Pancreas (tissue), 10 donors: Measurements from ENCODE around the gene BCL11A. TPM values are rescaled to one million over a fixed set of nuclear protein-coding genes. Genes with fewer than 3 reads are reported as not detected.

Experiments
- ATAC-seq, 4 donors: fragments of 200-7000 bp; cut with Tn5 transposase; one replicate each; pipeline versions ENCODE4 v1.8.0 to v1.9.1; 2020; ENCODE audit warnings: mild to moderate bottlenecking in 4 of 4, moderate library complexity in 4 of 4
- DNase-seq, 6 donors: peaks; one replicate each; pipeline ENCODE4 v3.0.0-alpha.2; 2020
- FAIRE-seq: peaks from 2 replicates; lab custom pipeline; 2012; peaks lifted over from hg19 to GRCh38; lab: Jason Lieb, UNC
- H3K27ac ChIP-seq, 4 donors: fragments of 200-600 bp; sonication (generic); 1 replicate in 3 of 4; 2 replicates in 1 of 4; pipeline versions ENCODE4 v1.5.0 to v1.8.0; 2020
- H3K27me3 ChIP-seq, 4 donors: fragments of 200-600 bp; one replicate each; pipeline ENCODE4 v1.8.0; 2021
- H3K36me3 ChIP-seq, 3 donors: fragments of 200-600 bp; sonication (generic) in 1 of 3; one replicate each; pipeline versions ENCODE4 v1.5.0 to v1.8.0; 2020 to 2021
- H3K4me1 ChIP-seq, 3 donors: fragments of 200-600 bp; one replicate each; pipeline ENCODE4 v1.8.0; 2021
- H3K4me3 ChIP-seq, 4 donors: fragments of 200-600 bp; sonication (generic) in 2 of 4; one replicate each; pipeline versions ENCODE4 v1.5.0 to v1.8.0; 2020 to 2021
- H3K9me3 ChIP-seq, 4 donors: fragments of 200-600 bp; one replicate each; pipeline ENCODE4 v1.8.0; 2021
- CTCF ChIP-seq, 4 donors: fragments of 200-600 bp; sonication (generic) in 3 of 4; IDR thresholded peaks; one replicate each; pipeline versions ENCODE4 v1.5.0 to v1.8.0; 2021; ENCODE audit warnings: antibody characterized with exemption in 4 of 4
- WGBS, 2 donors: extraction: QIAGEN DNeasy Blood & Tissue Kit; methylation state at CpG; one replicate each; pipeline ENCODE4 v1.1.7; 2013; 5-methylcytosine and 5-hydroxymethylcytosine counted together
- intact Hi-C, 3 donors: fragments of 100-400 bp; cut with DNase I; formaldehyde crosslinking; loops; one replicate each; pipeline versions ENCODE4 v1.11.1 to v1.14.2; 2022
- polyA plus RNA-seq, 2 donors: library from polyadenylated mRNA; stranded (reverse); fragments of 200-250 nt; gene quantifications; one replicate each; pipeline ENCODE4 v1.2.3, GENCODE V29; 2013
- total RNA-seq, 6 donors: library from RNA; stranded (reverse); fragmentation: NEBNext Ultra II Directional in 4 of 6; extraction: Animal tissue kit (Norgen Biotek cat#: 25700) in 4 of 6; gene quantifications; one replicate each; pipeline versions ENCODE4 v1.2.1 to v1.2.4, GENCODE V29; 2021 to 2023
- donor health status: healthy with polysubstance abuse.
- donor health status: DM: no; HTN: no; CAD: no; lungs with moderate emphysema.
- donor health status: DM: no; HTN: no; CAD: no.
- donor health status: control.
- donor health status: control.
- donor health status: Bipolar disorder and iron deficiency.
- donor health status: DM: yes; HTN: yes; CAD: no.
- donor health status: DM: no; HTN: no; CAD: no.
- donor health status: DM: no; HTN: no; CAD: no.
- donor health status: DM: yes; HTN: yes; CAD: no.

BCL11A gene
- total and polyA plus RNA-seq, 8 donors, result 4.4 to 16.1 (median 11.7) TPM

GRCh38 chr2:60446413-60447267, 106.8 kb downstream of the BCL11A start:
- DNase-seq (no peak), ATAC-seq (no peak), FAIRE-seq (no peak)
- H3K36me3 ChIP-seq, result no peaks in the 10 kb centered on the region
- no peak overlapping the region for H3K27ac ChIP-seq
- H3K9me3 ChIP-seq, result no peaks in the 10 kb centered on the region
- intact Hi-C loops, result no loop called here
- no peaks in the 10 kb centered on the region for H3K4me1 ChIP-seq
- no peaks in the 10 kb centered on the region for H3K27me3 ChIP-seq
- no peak for TF ChIP-seq CTCF (IDR thresholded peaks at IDR 0.05)
- no peak overlapping the region for H3K4me3 ChIP-seq
- 92 to 94% methylated on average over 8 of the region's 8 CpGs for WGBS, 2 donors

DNA sequence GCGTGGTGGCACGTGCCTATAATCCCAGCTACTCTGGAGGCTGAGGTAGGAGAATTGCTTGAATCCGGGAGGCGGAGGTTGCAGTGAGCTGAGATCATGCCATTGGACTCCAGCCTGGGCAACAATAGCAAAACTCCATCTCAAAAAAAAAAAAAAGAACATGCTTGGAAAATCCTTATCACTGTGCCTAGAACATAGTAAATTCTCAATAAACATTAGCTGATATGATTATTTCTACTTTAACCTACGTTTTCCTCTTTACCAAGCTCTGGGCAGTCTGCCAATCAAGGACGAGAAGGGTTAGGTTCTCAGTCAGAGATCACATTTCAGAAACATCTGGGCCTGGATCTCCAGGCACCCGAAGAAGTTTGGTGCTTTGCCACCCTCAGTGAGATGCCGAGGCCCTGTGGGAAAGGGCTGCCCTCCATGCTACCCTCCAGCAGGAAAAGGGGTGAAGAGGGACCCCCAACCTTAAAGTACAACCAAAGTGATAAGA, 107.7 kb downstream of the BCL11A start:
- no peak for ATAC-seq
- Histone ChIP-seq H3K36me3 (no peaks in the 10 kb centered on the region), H3K27ac (no peak overlapping the region), H3K4me1 (no peaks in the 10 kb centered on the region), H3K27me3 (no peaks in the 10 kb centered on the region), H3K4me3 (no peak overlapping the region), H3K9me3 (no peaks in the 10 kb centered on the region)
- WGBS, 2 donors, result 56 to 57% methylated on average over 8 of the region's 8 CpGs
- FAIRE-seq, result no peak
- DNase-seq, result no peak
- TF ChIP-seq CTCF (IDR thresholded peaks at IDR 0.05), result no peak
- intact Hi-C loops, result no loop called here

DNA sequence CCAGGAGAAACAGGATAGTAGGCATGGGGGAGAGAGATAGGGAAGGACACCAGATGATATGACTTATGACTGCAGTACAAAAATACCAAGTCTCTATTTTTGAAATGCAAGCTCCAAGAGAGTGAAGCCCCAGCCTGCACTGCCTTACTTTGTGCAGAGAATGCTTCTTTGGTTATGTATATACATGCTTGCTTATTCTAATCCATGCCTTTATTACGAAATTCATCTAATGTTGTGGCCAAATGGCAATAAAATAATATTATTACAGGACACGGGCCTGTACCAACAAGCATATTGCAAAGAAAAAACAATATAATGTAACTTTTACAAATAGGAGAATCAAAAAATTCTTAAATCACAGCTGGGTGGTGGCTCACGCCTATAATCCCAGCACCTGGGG, 110.8 kb downstream of the BCL11A start:
- H3K4me3 ChIP-seq, result no peak overlapping the region
- H3K4me1 ChIP-seq, result no peaks in the 10 kb centered on the region
- H3K27ac ChIP-seq, result no peak overlapping the region
- H3K36me3 ChIP-seq, result no peaks in the 10 kb centered on the region
- DNase-seq (no peak), ATAC-seq (no peak), FAIRE-seq (no peak)
- no peaks in the 10 kb centered on the region for H3K27me3 ChIP-seq
- H3K9me3 ChIP-seq, result no peaks in the 10 kb centered on the region
- intact Hi-C loops, result no loop called here
- TF ChIP-seq CTCF (IDR thresholded peaks at IDR 0.05), result no peak
- WGBS, 2 donors, result 92 to 98% methylated on average over 3 of the region's 3 CpGs

DNA sequence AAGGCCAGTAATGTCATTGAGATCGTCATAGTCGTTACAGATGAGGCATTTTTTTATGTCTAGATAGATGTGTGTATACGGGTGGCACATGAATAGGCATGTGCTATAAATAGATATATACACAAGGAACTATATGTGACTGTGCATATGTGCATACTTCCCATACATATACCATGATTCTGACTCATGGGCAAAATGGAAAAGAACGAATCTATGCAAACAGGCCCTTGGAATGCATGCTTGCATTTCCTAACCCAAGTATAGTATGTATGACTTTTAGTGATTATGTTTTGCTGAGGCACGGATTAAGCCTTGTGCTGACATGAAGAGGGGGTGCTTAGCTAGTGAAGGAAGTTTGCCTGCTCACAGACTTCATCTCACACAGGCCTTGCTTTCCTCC, 111.7 kb downstream of the BCL11A start:
- intact Hi-C loops, result no loop called here
- ATAC-seq (no peak), DNase-seq (no peak), FAIRE-seq (no peak)
- WGBS, 2 donors, result 68 to 77% methylated on average over 5 of the region's 5 CpGs
- no peaks in the 10 kb centered on the region for H3K27me3 ChIP-seq
- H3K4me1 ChIP-seq, result no peaks in the 10 kb centered on the region
- H3K4me3 ChIP-seq, result no peak overlapping the region
- H3K27ac ChIP-seq, result no peak overlapping the region
- TF ChIP-seq CTCF (IDR thresholded peaks at IDR 0.05), result no peak
- H3K36me3 ChIP-seq, result no peaks in the 10 kb centered on the region
- H3K9me3 ChIP-seq, result no peaks in the 10 kb centered on the region

DNA sequence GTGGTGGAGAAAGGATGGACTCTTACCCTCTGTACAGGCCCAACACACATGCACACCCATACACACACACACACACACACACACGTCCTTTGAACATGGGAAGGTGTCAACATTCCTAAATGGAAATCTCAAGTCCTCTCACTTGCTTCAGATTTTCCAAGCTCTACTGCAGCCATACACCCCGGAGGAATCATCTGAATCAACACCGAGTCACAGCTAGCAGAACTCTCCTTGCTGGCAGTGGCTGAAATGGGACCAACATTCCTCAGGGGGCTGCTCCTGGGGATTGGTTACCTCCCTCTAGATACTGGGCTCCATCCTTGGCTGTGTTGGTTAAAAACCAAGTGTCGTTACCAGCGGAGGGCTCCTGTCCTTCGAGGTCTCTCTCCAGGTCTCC, 112.7 kb downstream of the BCL11A start:
- WGBS, 2 donors, result 85% methylated on average over 6 of the region's 6 CpGs
- Histone ChIP-seq H3K27ac (no peak overlapping the region), H3K27me3 (no peaks in the 10 kb centered on the region), H3K36me3 (no peaks in the 10 kb centered on the region), H3K4me3 (no peak overlapping the region), H3K9me3 (no peaks in the 10 kb centered on the region), H3K4me1 (no peaks in the 10 kb centered on the region)
- no peak for TF ChIP-seq CTCF (IDR thresholded peaks at IDR 0.05)
- no peak for DNase-seq
- FAIRE-seq, result no peak
- intact Hi-C loops, result no loop called here
- ATAC-seq, result no peak
